ENCODE measurements around the gene KRT3.

Gene KRT3

GRCh38 chr12:52821071-52821730, 25.3 kb upstream of the KRT3 start:
- CTCF ChIA-PET = interaction anchor here (1.2 kb wide), 1 partner anchor 42 kb away, joined by 3 read pairs; no protein-coding TSS in a partner anchor
- peaks cover 0 to 7% (median 6%) of the 10 kb centered on the region in 5 experiments for H3K27me3 ChIP-seq (replicated peaks in 2 of 5; ENCODE audit: control insufficient read depth in 4 of 5, insufficient read depth in 5 of 5, low read length in 4 of 5)

GRCh38 chr12:52820521-52820920, 24.6 kb upstream of the KRT3 start:
- H3K27ac ChIP-seq (ENCODE audit: insufficient read depth in 1 of 2, low read depth in 1 of 2, low read length in 2 of 2, poor library complexity in 1 of 2, severe bottlenecking in 2 of 2) = no peak overlapping the region
- 95% methylated on average over 3 of the region's 6 CpGs for WGBS (ENCODE audit: insufficient coverage)
- no peak for DNase-seq
- H3K36me3 ChIP-seq (ENCODE audit: control insufficient read depth in 4 of 4, insufficient read depth in 4 of 4, low read length in 3 of 4) = no peaks in the 10 kb centered on the region
- H3K27me3 ChIP-seq (replicated peaks in 2 of 5; ENCODE audit: control insufficient read depth in 4 of 5, insufficient read depth in 5 of 5, low read length in 4 of 5) = peaks cover 0 to 7% (median 6%) of the 10 kb centered on the region in 5 experiments
- H3K4me1 ChIP-seq (ENCODE audit: control extremely low read depth in 1 of 4, control insufficient read depth in 4 of 4, insufficient read depth in 4 of 4, low read length in 3 of 4) = no peaks in the 10 kb centered on the region
- ChIA-PET POLR2A (no interaction called here), CTCF (interaction anchor here (1.0 to 1.2 kb wide), 2 partner anchors 42 to 239 kb away, joined by 3 read pairs; no protein-coding TSS in a partner anchor)
- no peaks in the 10 kb centered on the region for H3K9me3 ChIP-seq (ENCODE audit: control extremely low read depth in 1 of 5, control insufficient read depth in 4 of 5, insufficient read depth in 2 of 5, low read depth in 1 of 5, low read length in 4 of 5)
- no peak overlapping the region for H3K4me3 ChIP-seq (ENCODE audit: control insufficient read depth in 1 of 7, extremely low read depth in 1 of 7, insufficient read depth in 4 of 7, low read depth in 2 of 7, low read length in 6 of 7)

More at GRCh38 chr12:52821071-52821730, 25.3 kb upstream of the KRT3 start:
- 93% methylated on average over 4 of the region's 4 CpGs for WGBS (ENCODE audit: insufficient coverage)
- no peak for DNase-seq
- POLR2A ChIA-PET = no interaction called here
- H3K9me3 ChIP-seq (ENCODE audit: control extremely low read depth in 1 of 5, control insufficient read depth in 4 of 5, insufficient read depth in 2 of 5, low read depth in 1 of 5, low read length in 4 of 5) = no peaks in the 10 kb centered on the region
- H3K4me3 ChIP-seq (ENCODE audit: control insufficient read depth in 1 of 7, extremely low read depth in 1 of 7, insufficient read depth in 4 of 7, low read depth in 2 of 7, low read length in 6 of 7) = no peak overlapping the region
- no peaks in the 10 kb centered on the region for H3K36me3 ChIP-seq (ENCODE audit: control insufficient read depth in 4 of 4, insufficient read depth in 4 of 4, low read length in 3 of 4)
- H3K4me1 ChIP-seq (ENCODE audit: control extremely low read depth in 1 of 4, control insufficient read depth in 4 of 4, insufficient read depth in 4 of 4, low read length in 3 of 4) = no peaks in the 10 kb centered on the region
- no peak overlapping the region for H3K27ac ChIP-seq (ENCODE audit: insufficient read depth in 1 of 2, low read depth in 1 of 2, low read length in 2 of 2, poor library complexity in 1 of 2, severe bottlenecking in 2 of 2)

GRCh38 chr12:52819731-52820510, 24.0 kb upstream of the KRT3 start:
- H3K36me3 ChIP-seq (ENCODE audit: control insufficient read depth in 4 of 4, insufficient read depth in 4 of 4, low read length in 3 of 4) = no peaks in the 10 kb centered on the region
- no peak overlapping the region for H3K4me3 ChIP-seq (ENCODE audit: control insufficient read depth in 1 of 7, extremely low read depth in 1 of 7, insufficient read depth in 4 of 7, low read depth in 2 of 7, low read length in 6 of 7)
- no peak overlapping the region for H3K27ac ChIP-seq (ENCODE audit: insufficient read depth in 1 of 2, low read depth in 1 of 2, low read length in 2 of 2, poor library complexity in 1 of 2, severe bottlenecking in 2 of 2)
- no peaks in the 10 kb centered on the region for H3K4me1 ChIP-seq (ENCODE audit: control extremely low read depth in 1 of 4, control insufficient read depth in 4 of 4, insufficient read depth in 4 of 4, low read length in 3 of 4)
- WGBS (ENCODE audit: insufficient coverage) = 88% methylated on average over 7 of the region's 7 CpGs
- DNase-seq = no peak
- ChIA-PET POLR2A (no interaction called here), CTCF (interaction anchor here (1.0 to 1.2 kb wide), 3 partner anchors 18 to 239 kb away, joined by 3 read pairs; no protein-coding TSS in a partner anchor)
- peaks cover 0 to 7% (median 6%) of the 10 kb centered on the region in 5 experiments for H3K27me3 ChIP-seq (replicated peaks in 2 of 5; ENCODE audit: control insufficient read depth in 4 of 5, insufficient read depth in 5 of 5, low read length in 4 of 5)
- H3K9me3 ChIP-seq (ENCODE audit: control extremely low read depth in 1 of 5, control insufficient read depth in 4 of 5, insufficient read depth in 2 of 5, low read depth in 1 of 5, low read length in 4 of 5) = no peaks in the 10 kb centered on the region

- Histone ChIP-seq H3K27me3 (replicated peaks in 2 of 5; ENCODE audit: control insufficient read depth in 4 of 5, insufficient read depth in 5 of 5, low read length in 4 of 5) (peaks cover 0 to 7% (median 6%) of the 10 kb centered on the region in 5 experiments), H3K27ac (ENCODE audit: insufficient read depth in 1 of 2, low read depth in 1 of 2, low read length in 2 of 2, poor library complexity in 1 of 2, severe bottlenecking in 2 of 2) (no peak overlapping the region), H3K9me3 (ENCODE audit: control extremely low read depth in 1 of 5, control insufficient read depth in 4 of 5, insufficient read depth in 2 of 5, low read depth in 1 of 5, low read length in 4 of 5) (no peaks in the 10 kb centered on the region), H3K4me1 (ENCODE audit: control extremely low read depth in 1 of 4, control insufficient read depth in 4 of 4, insufficient read depth in 4 of 4, low read length in 3 of 4) (no peaks in the 10 kb centered on the region), H3K4me3 (ENCODE audit: control insufficient read depth in 1 of 7, extremely low read depth in 1 of 7, insufficient read depth in 4 of 7, low read depth in 2 of 7, low read length in 6 of 7) (no peak overlapping the region), H3K36me3 (ENCODE audit: control insufficient read depth in 4 of 4, insufficient read depth in 4 of 4, low read length in 3 of 4) (no peaks in the 10 kb centered on the region)
- 89% methylated on average over 7 of the region's 7 CpGs for WGBS (ENCODE audit: insufficient coverage)
- DNase-seq = no peak
- CTCF ChIA-PET = interaction anchor here (0.7 to 1.1 kb wide), 2 partner anchors 19 to 235 kb away, joined by 3 read pairs; no protein-coding TSS in a partner anchor
- POLR2A ChIA-PET = no interaction called here
Observed at GRCh38 chr12:52818887-52819420, 23.0 kb upstream of the KRT3 start.

- 79% methylated on average over 4 of the region's 7 CpGs for WGBS (ENCODE audit: insufficient coverage)
- Histone ChIP-seq H3K4me3 (ENCODE audit: control insufficient read depth in 1 of 7, extremely low read depth in 1 of 7, insufficient read depth in 4 of 7, low read depth in 2 of 7, low read length in 6 of 7) (no peak overlapping the region), H3K9me3 (ENCODE audit: control extremely low read depth in 1 of 5, control insufficient read depth in 4 of 5, insufficient read depth in 2 of 5, low read depth in 1 of 5, low read length in 4 of 5) (no peaks in the 10 kb centered on the region), H3K36me3 (ENCODE audit: control insufficient read depth in 4 of 4, insufficient read depth in 4 of 4, low read length in 3 of 4) (no peaks in the 10 kb centered on the region), H3K4me1 (ENCODE audit: control extremely low read depth in 1 of 4, control insufficient read depth in 4 of 4, insufficient read depth in 4 of 4, low read length in 3 of 4) (no peaks in the 10 kb centered on the region), H3K27ac (ENCODE audit: insufficient read depth in 1 of 2, low read depth in 1 of 2, low read length in 2 of 2, poor library complexity in 1 of 2, severe bottlenecking in 2 of 2) (no peak overlapping the region), H3K27me3 (replicated peaks in 2 of 5; ENCODE audit: control insufficient read depth in 4 of 5, insufficient read depth in 5 of 5, low read length in 4 of 5) (peaks cover 0 to 7% (median 6%) of the 10 kb centered on the region in 5 experiments)
- no peak for DNase-seq
- POLR2A ChIA-PET = no interaction called here
- CTCF ChIA-PET = no interaction called here
Observed at GRCh38 chr12:52818388-52818787, 22.5 kb upstream of the KRT3 start.

- ChIA-PET POLR2A (no interaction called here), CTCF (interaction anchor here (0.9 kb wide), 1 partner anchor 10 kb away, joined by 3 read pairs; no protein-coding TSS in a partner anchor)
- Histone ChIP-seq H3K27ac (ENCODE audit: insufficient read depth in 1 of 2, low read depth in 1 of 2, low read length in 2 of 2, poor library complexity in 1 of 2, severe bottlenecking in 2 of 2) (no peak overlapping the region), H3K9me3 (ENCODE audit: control extremely low read depth in 1 of 5, control insufficient read depth in 4 of 5, insufficient read depth in 2 of 5, low read depth in 1 of 5, low read length in 4 of 5) (no peaks in the 10 kb centered on the region), H3K36me3 (ENCODE audit: control insufficient read depth in 4 of 4, insufficient read depth in 4 of 4, low read length in 3 of 4) (no peaks in the 10 kb centered on the region), H3K4me3 (ENCODE audit: control insufficient read depth in 1 of 7, extremely low read depth in 1 of 7, insufficient read depth in 4 of 7, low read depth in 2 of 7, low read length in 6 of 7) (no peak overlapping the region), H3K27me3 (replicated peaks in 2 of 5; ENCODE audit: control insufficient read depth in 4 of 5, insufficient read depth in 5 of 5, low read length in 4 of 5) (peaks cover 0 to 7% (median 4%) of the 10 kb centered on the region in 5 experiments), H3K4me1 (ENCODE audit: control extremely low read depth in 1 of 4, control insufficient read depth in 4 of 4, insufficient read depth in 4 of 4, low read length in 3 of 4) (no peaks in the 10 kb centered on the region)
- no peak for DNase-seq
- 100% methylated on average over 1 of the region's 2 CpGs for WGBS (ENCODE audit: insufficient coverage)
Observed at GRCh38 chr12:52817699-52818238, 21.9 kb upstream of the KRT3 start.

Data from common myeloid progenitor, CD34-positive (primary cell).